GM18867 (cell line): ENCODE data around the gene TUBA1A.
"Not testable (repeated sequence)": the region's sequence is repeated elsewhere in the genome, so short reads cannot be mapped to it uniquely, and the experiment has no call there.

Experiments
- ATAC-seq: cut with Tn5 transposase; IDR thresholded peaks from one replicate; pipeline ENCODE4 v1.9.1; 2021; ENCODE audit warnings: mild to moderate bottlenecking, moderate library complexity; ENCODE audit not compliant: unreplicated experiment

TUBA1A gene

DNA sequence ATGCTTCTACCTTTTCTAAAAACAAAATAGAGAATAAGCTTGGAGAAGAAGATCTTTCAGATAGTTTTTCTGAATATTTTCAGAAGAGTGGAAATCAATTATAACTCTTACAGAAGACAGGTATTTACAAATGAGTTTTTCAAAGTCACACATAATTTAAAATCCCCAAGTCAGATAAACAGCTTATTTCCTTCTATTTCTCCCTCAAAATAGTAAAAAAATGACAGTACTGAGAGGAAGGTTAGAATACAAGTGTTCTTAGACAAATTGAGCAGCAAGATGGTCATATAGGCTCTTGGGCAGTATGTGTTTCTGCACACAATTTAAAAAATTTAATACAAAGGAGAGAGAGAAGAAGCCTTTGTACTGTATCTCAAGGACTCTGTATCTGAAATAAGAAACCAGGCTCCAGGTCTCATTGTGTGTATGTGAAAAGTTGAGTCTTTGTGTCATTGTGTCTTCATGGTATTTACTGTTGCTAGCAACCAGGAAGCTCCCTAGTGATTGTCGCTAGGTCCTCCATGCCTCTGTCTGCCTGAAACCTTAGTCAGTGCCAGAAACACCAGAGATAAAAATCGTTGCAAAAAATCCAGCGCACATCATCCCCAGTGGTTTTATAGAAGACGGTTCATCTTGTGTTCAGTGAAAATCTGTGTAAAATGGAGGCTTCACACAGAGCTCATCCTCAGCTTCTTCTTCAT lies 12.9 kb upstream of the TUBA1A start:
- no peak for ATAC-seq

GRCh38 chr12:49200919-49201594 lies 12.2 kb upstream of the TUBA1A start:
- no peak for ATAC-seq

- ATAC-seq, result no peak
Measured at GRCh38 chr12:49198431-49199155, 9.7 kb upstream of the TUBA1A start.

- no peak for ATAC-seq
Measured at GRCh38 chr12:49197256-49197655, 8.4 kb upstream of the TUBA1A start.

DNA sequence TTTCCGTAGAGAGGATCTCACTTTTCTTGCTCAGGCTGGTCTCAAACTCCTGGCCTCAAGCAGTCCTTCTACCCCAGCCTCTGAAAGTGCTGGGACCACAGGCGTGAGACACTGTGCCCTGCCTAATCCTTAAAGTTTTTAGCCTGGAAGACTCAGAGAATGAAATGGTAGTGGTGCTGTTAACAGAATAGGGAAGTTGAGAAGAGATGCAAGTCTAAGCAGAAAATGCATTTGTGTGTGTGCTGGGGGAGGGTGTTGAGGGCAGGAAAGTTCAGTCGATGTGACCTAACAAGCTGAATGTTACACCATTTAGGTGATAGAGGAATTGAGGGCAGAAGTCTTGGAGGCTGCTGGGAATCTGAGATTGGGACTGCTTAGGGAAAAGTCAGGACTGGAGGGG lies 6.9 kb upstream of the TUBA1A start:
- no peak for ATAC-seq

DNA sequence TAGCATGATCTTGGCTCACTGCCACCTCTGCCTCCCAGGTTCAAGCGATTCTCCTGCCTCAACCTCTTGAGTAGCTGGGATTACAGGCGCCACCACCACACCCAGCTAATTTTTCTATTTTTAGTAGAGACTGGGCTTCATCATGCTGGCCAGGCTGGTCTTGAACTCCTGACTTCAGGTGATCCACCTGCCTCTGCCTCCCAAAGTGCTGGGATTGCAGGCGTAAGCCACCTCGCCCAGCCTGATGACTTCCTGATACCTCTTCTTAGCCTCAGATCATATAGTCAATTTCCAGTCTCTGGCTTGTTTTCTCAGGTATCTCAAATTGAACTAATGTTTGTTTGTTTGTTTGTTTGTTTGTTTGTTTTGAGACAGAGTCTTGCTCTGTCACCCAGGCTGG lies 4.9 kb upstream of the TUBA1A start:
- ATAC-seq, result not testable (repeated sequence)

GRCh38 chr12:49191498-49191897 lies 2.6 kb upstream of the TUBA1A start:
- not testable (repeated sequence) for ATAC-seq

DNA sequence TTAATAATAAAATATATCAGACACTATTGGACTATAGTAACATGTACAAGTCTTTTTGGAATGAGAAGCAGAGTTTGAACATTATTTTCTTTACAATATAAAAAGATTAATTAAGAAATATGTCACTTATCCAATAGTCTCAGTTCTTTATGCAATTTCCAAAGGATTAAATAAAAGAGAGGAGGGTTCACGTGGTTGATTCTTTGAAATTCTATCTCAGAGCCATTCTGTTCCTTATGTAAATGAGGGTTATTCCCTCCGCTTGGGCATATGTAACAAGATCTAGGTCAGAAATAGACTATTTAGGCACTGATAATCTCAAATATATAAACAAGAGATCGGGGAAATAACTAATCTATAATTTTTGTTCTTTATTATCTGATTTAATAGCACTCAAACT lies 2.1 kb upstream of the TUBA1A start:
- ATAC-seq, result no peak

- no peak for ATAC-seq
Measured at GRCh38 chr12:49189731-49190716, 1.1 kb upstream of the TUBA1A start.

DNA sequence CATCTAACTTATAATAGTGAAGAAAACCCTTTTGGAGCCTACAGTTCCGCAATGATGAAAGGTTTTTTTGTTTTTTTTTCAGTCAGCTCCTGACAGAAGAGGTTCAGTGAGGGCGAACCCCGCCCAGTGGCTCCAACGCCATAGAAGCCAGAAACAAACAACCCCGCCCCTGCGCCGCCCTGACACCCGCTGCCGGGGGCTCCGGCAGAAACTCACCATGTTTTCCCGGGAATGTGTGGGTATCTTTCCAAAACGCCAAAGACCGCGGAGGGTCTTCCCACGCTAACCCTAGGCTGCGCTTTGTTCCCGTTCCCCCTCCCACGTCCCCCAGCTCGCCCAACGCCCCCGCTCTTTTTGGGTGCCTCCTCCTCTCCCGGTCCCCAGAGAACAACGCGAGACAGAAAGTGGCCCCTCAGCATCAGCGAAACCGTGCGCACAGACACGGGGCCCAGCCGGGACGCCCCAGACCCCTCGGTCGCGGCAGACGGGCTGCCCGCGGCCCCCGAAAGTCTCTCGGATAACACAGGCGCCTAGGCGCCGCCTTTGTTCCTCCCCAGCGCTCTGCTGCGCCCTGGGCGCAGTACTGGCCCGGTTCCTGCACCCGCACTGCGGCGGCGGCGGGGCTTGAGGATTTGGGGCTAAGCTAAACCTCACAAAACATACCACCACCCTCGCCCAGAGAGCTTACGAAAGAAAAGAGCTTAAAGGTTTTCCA lies 522 bp downstream of the TUBA1A start:
- ATAC-seq, result peak; percentile 40

- ATAC-seq, result no peak
Measured at GRCh38 chr12:49187184-49187583, 1.7 kb downstream of the TUBA1A start.

DNA sequence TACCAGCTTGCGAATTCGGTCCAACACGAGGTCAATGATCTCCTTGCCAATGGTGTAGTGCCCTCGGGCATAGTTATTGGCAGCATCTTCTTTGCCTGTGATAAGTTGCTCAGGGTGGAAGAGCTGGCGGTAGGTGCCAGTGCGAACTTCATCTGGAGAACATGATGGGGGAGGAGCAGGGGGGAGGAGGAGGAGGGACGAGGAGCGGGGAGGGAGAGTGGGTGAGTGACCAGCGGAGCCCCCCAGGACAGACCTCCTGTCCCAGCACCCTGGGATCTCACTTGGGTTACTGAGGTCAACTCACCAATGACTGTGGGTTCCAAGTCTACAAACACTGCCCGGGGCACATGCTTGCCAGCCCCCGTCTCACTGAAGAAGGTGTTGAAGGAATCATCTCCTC lies 2.6 kb downstream of the TUBA1A start:
- not testable (repeated sequence) for ATAC-seq

GRCh38 chr12:49184697-49185096 lies 4.2 kb downstream of the TUBA1A start:
- ATAC-seq, result not testable (repeated sequence)

GRCh38 chr12:49183214-49183950 lies 5.5 kb downstream of the TUBA1A start:
- ATAC-seq, result not testable (repeated sequence)

GRCh38 chr12:49174218-49174617 lies 14.7 kb downstream of the TUBA1A start:
- ATAC-seq, result no peak

DNA sequence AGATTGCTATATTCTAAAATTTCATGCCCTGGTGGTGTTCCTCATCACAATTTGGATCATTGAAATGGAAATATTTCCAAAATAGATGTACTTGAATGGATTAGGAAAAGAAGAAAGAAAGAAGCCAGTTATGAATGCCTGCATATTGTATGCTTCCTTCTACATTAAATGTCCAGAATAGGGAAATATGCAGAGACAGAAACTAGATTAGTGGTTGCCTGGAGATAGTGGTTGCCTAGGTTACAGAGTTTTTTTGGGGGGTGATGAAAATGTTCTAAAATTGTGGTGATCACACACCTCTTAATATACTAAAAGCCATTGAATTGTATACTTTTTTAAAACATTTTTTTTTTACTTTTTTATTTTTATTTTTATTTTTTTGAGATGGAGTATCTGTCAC lies 18.0 kb downstream of the TUBA1A start:
- ATAC-seq, result no peak

DNA sequence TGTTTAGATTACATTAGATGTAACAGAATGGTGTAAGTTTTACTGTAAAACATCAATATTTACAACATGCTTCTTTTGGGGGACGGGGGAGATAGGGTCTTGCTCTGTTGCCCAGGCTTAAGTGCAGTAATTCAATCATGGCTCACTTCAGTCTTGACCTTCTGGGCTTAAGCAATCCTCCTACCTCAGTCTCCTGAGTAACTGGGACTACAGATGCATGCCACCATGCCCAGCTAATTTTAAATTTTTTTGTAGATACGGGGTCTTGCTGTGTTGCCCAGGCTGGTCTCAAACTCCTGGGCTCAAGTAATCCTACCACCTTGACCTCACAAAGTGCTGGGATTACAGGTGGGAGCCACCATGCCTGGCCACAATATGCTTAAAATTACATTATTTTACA lies 23.8 kb downstream of the TUBA1A start:
- ATAC-seq, result no peak

- not testable (repeated sequence) for ATAC-seq
Measured at GRCh38 chr12:49161901-49162300, 27.0 kb downstream of the TUBA1A start.

- no peak for ATAC-seq
Measured at GRCh38 chr12:49161092-49161795, 27.6 kb downstream of the TUBA1A start.
